ENCODE measurements around the gene RYR2. TPM values are rescaled to one million over a fixed set of nuclear protein-coding genes. Genes with fewer than 3 reads are reported as not detected.

RYR2 gene
- total and polyA plus RNA-seq, 3 donors from 2014 or later: 5.4 to 9.5 (median 9.1) TPM

GRCh38 chr1:237500566-237500965, 458.6 kb downstream of the RYR2 start:
- intact Hi-C loops (cut with DNase I; ENCODE audit: low total_unique reads): no loop called here
- H3K4me1 ChIP-seq: no peaks in the 10 kb centered on the region
- DNase-seq: no peak
- no peak overlapping the region for H3K27ac ChIP-seq
- WGBS, 2 donors: 89 to 90% methylated on average over 6 of the region's 6 CpGs
- no peaks in the 10 kb centered on the region for H3K27me3 ChIP-seq
- TF ChIP-seq CTCF (IDR thresholded peaks at IDR 0.05): no peak
- H3K4me3 ChIP-seq: no peak overlapping the region
- H3K9me3 ChIP-seq: no peaks in the 10 kb centered on the region
- no peaks in the 10 kb centered on the region for H3K36me3 ChIP-seq (ENCODE audit: low read depth, missing control alignments)

DNA sequence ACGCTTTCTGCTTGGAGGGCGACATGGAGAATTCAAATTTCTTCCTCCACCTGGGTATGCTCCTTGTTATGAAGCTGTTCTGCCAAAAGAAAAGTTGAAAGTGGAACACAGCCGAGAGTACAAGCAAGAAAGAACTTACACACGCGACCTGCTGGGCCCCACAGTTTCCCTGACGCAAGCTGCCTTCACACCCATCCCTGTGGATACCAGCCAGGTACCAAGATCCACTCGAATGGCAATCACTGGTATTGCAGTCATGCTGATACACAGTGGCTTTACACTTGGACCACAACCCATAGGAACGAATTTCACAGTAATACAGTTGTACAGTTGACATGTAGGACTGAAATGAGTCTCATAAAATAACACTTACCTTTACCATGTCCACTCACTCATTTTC, 461.3 kb downstream of the RYR2 start:
- Histone ChIP-seq H3K4me3 (no peak overlapping the region), H3K9me3 (no peaks in the 10 kb centered on the region), H3K27me3 (no peaks in the 10 kb centered on the region), H3K27ac (no peak overlapping the region), H3K4me1 (no peaks in the 10 kb centered on the region), H3K36me3 (ENCODE audit: low read depth, missing control alignments) (no peaks in the 10 kb centered on the region)
- TF ChIP-seq CTCF (IDR thresholded peaks at IDR 0.05) (no peak), POLR2A (IDR thresholded peaks at IDR 0.05) (no peak)
- 91 to 92% methylated on average over 8 of the region's 8 CpGs for WGBS, 2 donors
- intact Hi-C loops (cut with DNase I; ENCODE audit: low total_unique reads): no loop called here
- no peak for DNase-seq

DNA sequence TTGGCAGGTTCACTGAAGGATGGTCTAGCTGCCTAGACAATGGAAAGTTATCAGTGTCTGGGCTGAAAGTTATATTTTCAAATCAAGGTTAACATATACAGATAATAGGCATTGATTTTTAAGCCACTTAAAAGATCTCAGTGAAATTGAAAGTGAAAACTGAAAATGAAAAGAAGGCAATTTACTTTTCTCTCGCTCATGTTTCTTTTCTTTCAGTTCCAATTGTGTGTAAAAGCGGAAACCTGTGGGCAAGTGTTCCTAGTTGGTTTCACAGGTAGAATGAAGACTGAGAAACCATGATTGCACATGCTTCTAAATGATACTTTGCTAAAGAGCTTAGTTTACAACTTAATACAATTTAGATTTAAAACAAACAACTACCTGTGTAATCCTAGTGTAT, 465.0 kb downstream of the RYR2 start:
- no peak for DNase-seq
- TF ChIP-seq CTCF (IDR thresholded peaks at IDR 0.05): no peak
- no peak for TF ChIP-seq POLR2A (IDR thresholded peaks at IDR 0.05)
- 89 to 94% methylated on average over 2 of the region's 2 CpGs for WGBS, 2 donors
- Histone ChIP-seq H3K9me3 (no peaks in the 10 kb centered on the region), H3K27ac (no peak overlapping the region), H3K4me3 (no peak overlapping the region), H3K27me3 (no peaks in the 10 kb centered on the region), H3K4me1 (no peaks in the 10 kb centered on the region), H3K36me3 (ENCODE audit: low read depth, missing control alignments) (no peaks in the 10 kb centered on the region)
- intact Hi-C loops (cut with DNase I; ENCODE audit: low total_unique reads): no loop called here

- no peak for DNase-seq
These were observed 467.8 kb downstream of the RYR2 start for GRCh38 chr1:237509748-237510147.

More at GRCh38 chr1:237509748-237510147, 467.8 kb downstream of the RYR2 start:
- Histone ChIP-seq H3K9me3 (no peaks in the 10 kb centered on the region), H3K4me1 (no peaks in the 10 kb centered on the region), H3K27me3 (no peaks in the 10 kb centered on the region), H3K4me3 (no peak overlapping the region), H3K27ac (no peak overlapping the region), H3K36me3 (ENCODE audit: low read depth, missing control alignments) (no peaks in the 10 kb centered on the region)
- intact Hi-C loops (cut with DNase I; ENCODE audit: low total_unique reads): no loop called here
- 75 to 80% methylated on average over 2 of the region's 2 CpGs for WGBS, 2 donors
- TF ChIP-seq POLR2A (IDR thresholded peaks at IDR 0.05) (no peak), CTCF (IDR thresholded peaks at IDR 0.05) (no peak)
